Esophagus squamous epithelium (tissue), 4 donors: ENCODE data around the gene ATRAID.

Experiments
- CTCF ChIP-seq, 6 experiments: fragments of 450-650 bp in 4 of 6; fragments of 200-600 bp in 2 of 6; sonication (generic) in 2 of 6; IDR thresholded peaks; one replicate each; pipeline ENCODE4 v1.5.1; 2016 to 2019; ENCODE audit warnings: antibody characterized with exemption in 6 of 6, mild to moderate bottlenecking in 4 of 6, moderate library complexity in 4 of 6
- POLR2A ChIP-seq, 4 donors: fragments of 450-650 bp; IDR thresholded peaks; one replicate each; pipeline ENCODE4 v1.6.1; 2017; ENCODE audit warnings: antibody characterized with exemption in 4 of 4, mild to moderate bottlenecking in 4 of 4, moderate library complexity in 3 of 4

- TF ChIP-seq CTCF (IDR thresholded peaks at IDR 0.05) (no peak), POLR2A (IDR thresholded peaks at IDR 0.05) (no peak)
These were observed 33.3 kb downstream of the ATRAID start for GRCh38 chr2:27245116-27245515.
